ENCODE measurements around the gene KLHL11. TPM values are rescaled to one million over a fixed set of nuclear protein-coding genes. Genes with fewer than 3 reads are reported as not detected.

KLHL11 gene
- total and polyA plus RNA-seq, 2 of the 8 experiments (the other 6 are each of a cell fraction or from before 2014, with no cell fraction given), result 4.2 to 13.7 TPM

GRCh38 chr17:41813699-41814124, 51.5 kb downstream of the KLHL11 start:
- Histone ChIP-seq H2AK5ac (ENCODE audit: low read depth, low read length) (0 out of 2 replicates have a peak overlapping the region, but pooled peaks have one; percentile 47), H3K4ac (replicated peaks; ENCODE audit: insufficient read length, low read depth, low read length) (peak overlapping the region; percentile 47), H3K79me1 (ENCODE audit: low read depth, low read length) (peaks cover 16% of the 10 kb centered on the region), H3K36me3 (ENCODE audit: control insufficient read depth in 2 of 4, insufficient read depth in 4 of 4, low read length in 3 of 4) (peaks cover 2 to 6% (median 3%) of the 10 kb centered on the region in 4 experiments; a peak in 3 of 8 replicates), H3K4me2 (ENCODE audit: insufficient read depth in 1 of 2, low read depth in 2 of 2, low read length in 2 of 2) (peak overlapping the region; percentile 94 to 95), H3K23me2 (ENCODE audit: low read depth, low read length) (peaks cover 21% of the 10 kb centered on the region), H3K79me2 (ENCODE audit: control insufficient read depth in 1 of 2, insufficient read depth in 2 of 2, low read length in 2 of 2) (peaks cover 0 to 35% of the 10 kb centered on the region in 2 experiments; a peak in 2 of 4 replicates), H3K9ac (replicated peaks in 1 of 4; ENCODE audit: extremely low read depth in 1 of 4, low read depth in 3 of 4, low read length in 3 of 4) (peak overlapping the region in 3 of 4 experiments; percentile 41 to 66 (median 45); a peak in 5 of 7 replicates), H2BK120ac (replicated peaks; ENCODE audit: low read depth, low read length) (no peak overlapping the region), H3K14ac (ENCODE audit: insufficient read length) (peak overlapping the region; percentile 37), H2BK12ac (ENCODE audit: low read depth, low read length) (peak overlapping the region; percentile 80; the same call in 1 of the 2 replicates), H3K18ac (ENCODE audit: extremely low read depth, low read length) (peak overlapping the region; percentile 36), H4K20me1 (replicated peaks in 1 of 2; ENCODE audit: control insufficient read depth in 1 of 2, insufficient read depth in 2 of 2, low read length in 2 of 2) (peaks cover 0 to 16% of the 10 kb centered on the region in 2 experiments), H2BK20ac (ENCODE audit: low read length) (no peak overlapping the region), H3K27me3 (replicated peaks in 1 of 4; ENCODE audit: control insufficient read depth in 3 of 4, extremely low read depth in 1 of 4, insufficient read depth in 3 of 4, low read length in 3 of 4) (peaks cover 0 to 6% (median 3%) of the 10 kb centered on the region in 4 experiments; a peak in 4 of 7 replicates), H3K23ac (ENCODE audit: insufficient read length) (no peak overlapping the region), H4K91ac (replicated peaks; ENCODE audit: insufficient read length, low read length) (peak overlapping the region; percentile 83), H2AFZ (ENCODE audit: low read length) (0 out of 2 replicates have a peak overlapping the region, but pooled peaks have one; percentile 6), H4K5ac (ENCODE audit: insufficient read length, low read depth, low read length) (peak overlapping the region; percentile 11), H3K27ac (ENCODE audit: low read depth, low read length) (no peak overlapping the region), H3K9me3 (ENCODE audit: insufficient read depth in 2 of 2, low read depth in 1 of 2, low read length in 1 of 2) (peaks cover 0 to 4% of the 10 kb centered on the region in 2 experiments; a peak in 1 of 4 replicates), H3K56ac (replicated peaks; ENCODE audit: insufficient read length, low read depth, low read length) (no peak overlapping the region), H3K4me3 (ENCODE audit: extremely low read depth in 1 of 4, insufficient read depth in 2 of 4, low read depth in 3 of 4, low read length in 4 of 4) (peak overlapping the region; percentile 70 to 94 (median 81)), H3K4me1 (replicated peaks in 1 of 4; ENCODE audit: control insufficient read depth in 3 of 4, insufficient read depth in 4 of 4, low read length in 3 of 4) (peaks cover 0 to 27% (median 9%) of the 10 kb centered on the region in 4 experiments; a peak in 6 of 7 replicates), H2BK15ac (ENCODE audit: low read length) (no peak overlapping the region; the same call in 1 of the 2 replicates), H4K8ac (ENCODE audit: extremely low read depth, insufficient read depth, low read length) (no peak overlapping the region), H2BK5ac (ENCODE audit: low read depth, low read length) (peak overlapping the region; percentile 91; the same call in 1 of the 2 replicates)
- FAIRE-seq (no peak), DNase-seq (ENCODE audit: low read depth in 1 of 2, low spot score in 2 of 2) (no peak)
- ChIA-PET CTCF (ENCODE audit: partially characterized antibody) (interaction anchor here (0.8 to 4.8 kb wide), 8 partner anchors 8 to 118 kb away, joined by 3 to 46 read pairs (median 10); partner anchors contain the start of gene JUP), POLR2A (ENCODE audit: partially characterized antibody) (interaction anchor here (0.9 to 4.2 kb wide), 13 partner anchors 8 to 123 kb away, joined by 4 to 40 read pairs (median 8); partner anchors contain the start of genes HAP1 and JUP)
- 27% methylated on average over 9 of the region's 9 CpGs; no CpG with 5 or more reads in 1 of the 2 experiments for WGBS, 2 experiments (ENCODE audit: extremely low coverage in 1 of 2, insufficient coverage in 1 of 2, insufficient read length in 1 of 2, insufficient replicate concordance in 2 of 2, low coverage in 1 of 2, low lambda C conversion rate in 2 of 2, missing lambda C conversion rate in 1 of 2)
- TF ChIP-seq YY1 (IDR thresholded peaks at IDR 0.05; ENCODE audit: low read depth, low read length) (no peak), RFX5 (IDR thresholded peaks at IDR 0.05; ENCODE audit: borderline replicate concordance, low read depth, low read length) (no peak), ATF2 (IDR thresholded peaks at IDR 0.05; ENCODE audit: low read length) (no peak), EP300 (IDR thresholded peaks at IDR 0.05; ENCODE audit: borderline replicate concordance in 1 of 2, low read depth in 2 of 2, low read length in 2 of 2) (no peak), ASH2L (IDR thresholded peaks at IDR 0.05; ENCODE audit: low read length) (no peak), BACH1 (IDR thresholded peaks at IDR 0.05; ENCODE audit: low read length) (no peak), POLR2AphosphoS5 (IDR thresholded peaks at IDR 0.05; ENCODE audit: low read depth, low read length) (no peak), PHF8 (conservative IDR thresholded peaks at IDR 0.05; ENCODE audit: low read depth, low read length) (no peak), ATF3 (IDR thresholded peaks at IDR 0.05; ENCODE audit: insufficient read depth, low read depth, low read length) (no peak), SP4 (IDR thresholded peaks at IDR 0.05; ENCODE audit: low read length) (no peak), CEBPB (IDR thresholded peaks at IDR 0.05; ENCODE audit: low read depth, low read length) (no peak)

Measured in H1 (cell line).